DMS153 treated with DMSO at 0.1 percent for 48 hours (cell line): ENCODE results near the gene UQCR10.
"Not testable (repeated sequence)": the region's sequence is repeated elsewhere in the genome, so short reads cannot be mapped to it uniquely, and the experiment has no call there.

Experiments
- DNase-seq: peaks from one replicate; lab custom pipeline; 2025; ENCODE audit not compliant: unreplicated experiment; lab: John Stamatoyannopoulos, UW

Gene UQCR10

GRCh38 chr22:29737251-29738117 lies 29.7 kb upstream of the UQCR10 start:
- DNase-seq: no peak

DNA sequence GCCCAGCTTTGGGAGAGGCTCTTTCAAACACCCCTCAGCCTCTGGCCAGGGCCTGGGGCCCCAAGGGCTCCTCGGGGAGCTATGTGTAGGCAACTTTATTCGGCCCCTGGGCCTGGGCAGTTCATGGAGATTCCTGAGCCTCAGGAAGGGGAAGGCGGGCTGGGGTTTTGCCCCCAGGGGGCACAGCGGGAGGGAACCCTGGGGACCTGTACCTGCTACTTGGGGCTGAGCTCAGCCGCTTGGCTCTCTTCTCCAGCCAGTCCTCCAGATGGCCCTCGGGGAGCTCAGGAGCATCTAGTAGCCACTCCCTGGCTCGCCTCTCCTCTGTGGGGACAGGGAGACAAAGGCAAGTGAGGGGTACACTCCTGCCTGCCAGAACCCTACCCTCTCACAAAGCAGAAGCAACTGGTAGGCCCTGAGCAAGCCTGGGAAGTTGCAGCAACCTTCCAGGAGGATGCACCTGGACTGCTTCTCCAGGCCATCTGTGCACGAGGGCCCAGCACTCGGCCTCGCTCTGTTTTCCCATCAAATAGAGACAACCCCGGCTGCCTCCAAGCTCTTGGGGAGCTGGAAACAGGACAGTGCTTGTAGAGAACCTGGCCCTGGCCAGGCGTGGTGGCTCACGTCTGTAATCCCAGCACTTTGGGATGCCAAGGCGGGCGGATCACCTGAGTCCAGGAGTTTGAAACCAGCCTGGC lies 28.9 kb upstream of the UQCR10 start:
- no peak for DNase-seq

DNA sequence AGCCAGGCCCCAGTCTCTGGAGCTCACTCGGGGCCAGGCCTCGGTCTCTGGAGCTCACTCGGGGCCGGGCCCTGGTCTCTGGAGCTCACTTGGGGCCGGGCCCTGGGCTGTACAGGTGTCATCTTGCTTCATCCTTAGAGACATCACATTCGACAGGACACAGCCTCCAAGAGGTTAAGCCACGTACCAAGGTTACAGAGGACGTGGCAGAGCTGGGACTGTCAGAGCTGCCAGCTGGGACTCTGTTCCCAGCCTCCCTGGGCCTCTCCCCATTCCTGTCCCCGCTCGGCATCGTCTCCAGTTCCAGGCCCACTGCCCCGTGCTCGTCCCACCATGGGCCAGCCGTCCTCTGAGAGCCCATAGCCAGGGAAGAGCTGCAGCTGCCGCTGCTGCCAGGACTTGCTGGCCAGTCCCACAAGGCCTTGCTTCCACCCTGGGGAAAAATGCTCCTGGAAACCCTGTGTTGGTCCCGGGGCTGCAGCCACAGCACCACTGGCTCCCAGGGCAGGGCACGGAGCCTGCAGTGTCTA lies 27.8 kb upstream of the UQCR10 start:
- DNase-seq: no peak

DNA sequence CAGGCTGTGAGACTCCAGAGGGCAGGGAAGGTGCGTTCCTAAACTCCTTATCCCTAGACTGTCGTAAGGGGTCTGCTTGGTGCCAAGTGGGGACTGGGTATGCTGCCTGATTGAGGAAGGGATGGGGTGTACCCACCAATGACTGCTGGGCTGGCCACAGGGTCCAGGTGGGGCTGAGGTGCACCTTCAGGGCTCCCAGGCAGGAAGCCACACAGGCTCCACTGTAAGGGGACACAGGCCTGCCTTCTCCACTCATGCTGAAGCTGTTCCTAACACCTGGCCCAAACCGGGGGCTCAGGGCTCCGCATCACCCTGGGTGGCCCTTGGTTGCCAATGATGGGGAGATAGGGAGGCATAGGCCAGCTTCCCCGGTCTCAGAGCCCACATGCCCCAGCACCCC lies 27.0 kb upstream of the UQCR10 start:
- no peak for DNase-seq

DNA sequence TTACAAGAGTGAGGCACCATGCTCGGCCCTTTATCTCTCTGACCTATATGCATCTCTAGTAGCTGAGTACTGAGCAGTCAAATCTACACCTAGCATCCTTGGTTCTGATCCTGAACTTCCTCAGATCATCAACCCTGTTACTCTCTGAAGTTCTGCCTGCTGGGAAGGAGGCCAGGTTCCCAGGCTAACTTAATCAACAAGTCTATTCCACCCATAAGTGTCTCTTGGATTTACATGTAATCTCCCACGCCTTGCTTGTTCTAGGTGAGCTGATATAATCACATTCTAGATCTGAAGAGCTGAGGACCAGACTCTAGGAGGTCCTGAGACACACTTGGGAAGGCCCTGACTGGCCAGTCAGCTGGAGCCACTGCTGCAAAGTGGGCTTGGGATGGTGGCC lies 25.2 kb upstream of the UQCR10 start:
- DNase-seq: no peak

DNA sequence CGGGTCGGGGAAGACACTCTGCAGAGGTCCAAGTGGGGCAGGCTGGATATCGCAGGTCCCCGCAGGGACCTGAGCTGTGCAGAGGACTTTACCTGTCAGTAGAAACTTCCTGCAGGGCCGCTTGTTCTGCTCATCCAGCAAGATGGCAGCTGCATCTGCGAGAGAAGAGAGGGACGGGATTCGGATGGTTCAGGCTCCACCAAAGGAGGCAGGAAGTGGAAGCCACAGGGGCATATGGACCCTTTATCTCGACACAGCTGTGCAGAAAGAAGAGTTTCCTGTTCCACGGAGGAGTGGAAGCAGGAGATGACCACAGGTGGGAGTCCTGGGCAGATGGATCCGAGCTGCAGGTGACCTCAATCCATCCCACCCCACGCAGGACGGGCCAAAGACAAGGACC lies 24.8 kb upstream of the UQCR10 start:
- DNase-seq: no peak

GRCh38 chr22:29744902-29745301 lies 22.3 kb upstream of the UQCR10 start:
- DNase-seq: no peak

GRCh38 chr22:29747832-29748231 lies 19.3 kb upstream of the UQCR10 start:
- no peak for DNase-seq

DNA sequence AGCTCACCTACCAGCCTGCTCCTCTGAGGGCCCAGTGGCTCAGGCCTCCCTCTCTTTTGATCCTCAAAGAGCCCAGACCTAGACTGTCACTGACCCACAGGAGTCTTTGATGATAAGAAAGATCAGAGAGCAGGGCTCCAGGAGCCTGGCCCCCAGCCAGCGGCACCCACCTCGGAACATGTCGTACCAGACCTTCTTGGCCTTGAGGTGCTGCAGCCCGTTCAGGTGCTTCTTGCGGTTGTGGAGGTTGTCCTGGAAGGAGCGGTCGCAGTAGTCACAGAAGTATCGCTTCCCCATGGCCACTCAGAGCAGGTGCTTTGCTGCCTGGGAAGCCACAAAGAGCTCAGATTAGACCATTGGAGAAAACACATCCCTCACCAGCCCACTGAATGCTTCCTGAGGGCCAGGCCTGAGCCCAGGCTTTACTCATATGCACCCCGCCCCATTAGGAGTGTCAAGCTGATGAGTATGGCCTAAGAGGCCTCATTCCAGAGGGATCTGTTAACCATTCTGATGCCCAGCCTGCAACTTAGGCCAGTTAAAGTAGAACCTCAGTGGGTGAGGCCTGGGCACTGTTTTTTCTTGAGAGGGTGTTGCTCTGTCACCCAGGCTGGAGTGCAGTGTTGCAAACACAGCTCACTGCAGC lies 18.8 kb upstream of the UQCR10 start:
- DNase-seq: no peak

DNA sequence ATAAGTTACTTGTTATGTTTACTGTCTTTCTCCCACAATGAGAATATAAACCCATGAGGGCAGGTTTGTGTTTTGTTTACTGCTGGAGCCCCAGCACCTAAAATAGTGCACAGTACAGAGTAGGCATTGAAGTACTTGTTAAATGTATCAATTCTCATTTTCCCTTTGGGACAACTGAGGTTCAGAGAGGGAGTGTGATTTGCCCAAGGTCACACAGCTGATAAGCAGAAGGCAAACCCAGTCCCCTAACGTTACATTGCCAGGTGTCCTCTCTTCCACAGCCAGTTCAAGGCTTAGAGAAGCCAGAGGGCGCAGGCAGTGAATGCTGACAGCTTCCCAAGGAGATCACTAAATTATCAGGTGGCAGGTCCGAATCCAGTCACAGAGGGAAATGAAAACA lies 17.1 kb upstream of the UQCR10 start:
- DNase-seq: no peak

- no peak for DNase-seq
These were observed 16.3 kb upstream of the UQCR10 start for GRCh38 chr22:29750559-29751538.

GRCh38 chr22:29751669-29752068 lies 15.5 kb upstream of the UQCR10 start:
- DNase-seq: no peak

GRCh38 chr22:29753808-29754657 lies 13.1 kb upstream of the UQCR10 start:
- DNase-seq: no peak

DNA sequence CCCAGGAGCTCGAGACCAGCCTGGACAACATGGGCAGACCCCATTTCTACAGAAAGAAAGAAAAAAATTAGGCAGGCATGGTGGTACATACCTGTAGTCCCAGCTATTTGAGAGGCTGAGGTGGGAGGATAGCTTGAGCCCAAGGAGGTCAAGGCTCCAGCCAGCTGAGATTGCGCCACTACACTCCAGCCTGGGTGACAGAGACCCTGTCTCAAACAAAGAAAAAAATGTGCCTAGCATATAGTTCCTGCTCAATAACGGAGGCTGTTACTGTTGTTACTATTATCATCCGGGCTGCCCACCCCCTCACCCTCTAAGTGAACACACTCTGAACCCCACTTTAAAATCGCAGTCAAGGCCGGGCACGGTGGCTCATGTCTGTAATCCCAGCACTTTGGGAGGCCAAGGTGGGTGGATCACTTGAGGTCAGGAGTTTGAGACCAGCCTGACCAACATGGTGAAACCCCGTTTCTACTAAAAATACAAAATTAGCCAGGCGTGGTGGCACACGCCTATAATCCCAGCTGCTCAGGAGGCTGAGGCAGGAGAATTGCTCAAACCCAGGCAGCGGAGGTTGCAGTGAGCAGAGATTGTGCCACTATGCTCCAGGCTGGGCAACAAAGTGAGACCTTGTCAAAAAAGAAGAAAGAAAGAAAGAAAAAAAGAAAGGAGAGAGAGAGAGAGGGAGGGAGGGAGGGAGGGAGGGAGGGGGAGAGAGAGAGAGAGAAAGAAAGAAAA lies 12.3 kb upstream of the UQCR10 start:
- not testable (repeated sequence) for DNase-seq

- no peak for DNase-seq
These were observed 11.3 kb upstream of the UQCR10 start for GRCh38 chr22:29755889-29756288.

GRCh38 chr22:29756341-29756740 lies 10.8 kb upstream of the UQCR10 start:
- no peak for DNase-seq

- DNase-seq: no peak
These were observed 10.1 kb upstream of the UQCR10 start for GRCh38 chr22:29757096-29757495.

DNA sequence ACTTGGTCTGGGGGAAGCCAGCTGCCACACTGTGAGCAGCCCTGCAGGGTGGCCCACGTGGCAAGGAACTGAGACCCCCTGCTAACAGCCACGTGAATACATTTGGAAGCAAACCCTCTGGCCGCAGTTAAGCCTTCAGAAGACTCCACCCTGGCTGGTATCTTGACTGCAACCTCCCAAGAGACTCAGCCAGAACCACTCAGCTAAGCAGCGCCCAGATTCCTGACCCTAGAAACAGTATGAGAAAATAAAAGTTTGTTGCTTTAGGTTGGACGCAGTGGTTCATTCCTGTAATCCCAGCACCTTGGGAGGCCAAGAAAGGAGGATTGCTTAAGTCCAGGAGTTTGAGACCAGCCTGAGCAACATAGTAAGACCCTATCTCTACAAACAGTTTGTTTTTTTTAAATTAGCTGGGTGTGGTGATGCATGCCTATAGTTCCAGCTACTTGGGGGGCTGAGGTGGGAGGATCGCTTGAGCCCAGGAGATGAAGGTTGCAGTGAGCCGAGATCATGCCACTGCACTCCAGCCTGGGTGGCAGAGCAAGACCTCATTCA lies 9.0 kb upstream of the UQCR10 start:
- no peak for DNase-seq

DNA sequence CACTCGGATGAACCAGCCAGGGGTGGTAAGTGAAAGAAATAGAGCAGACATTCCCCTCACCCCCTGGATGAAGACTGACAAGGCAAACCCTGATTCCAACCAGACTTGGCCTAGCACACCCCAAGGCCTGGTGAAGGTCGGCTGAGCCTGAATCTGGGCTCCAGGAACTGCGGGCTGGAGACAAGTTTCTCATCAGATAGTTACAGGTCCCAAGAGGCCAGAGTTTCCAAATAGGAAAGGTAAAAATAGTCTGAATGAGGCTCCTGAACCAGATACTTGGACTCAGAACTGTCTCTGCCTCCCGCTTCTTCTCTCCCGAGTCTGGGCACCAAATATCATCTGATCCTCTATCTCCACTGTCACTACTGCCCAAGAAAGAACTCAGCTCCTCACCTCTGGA lies 8.2 kb upstream of the UQCR10 start:
- no peak for DNase-seq
